ENCODE data around the gene COX4I2.
"Not testable (repeated sequence)": the region's sequence is repeated elsewhere in the genome, so short reads cannot be mapped to it uniquely, and the experiment has no call there.

DNA sequence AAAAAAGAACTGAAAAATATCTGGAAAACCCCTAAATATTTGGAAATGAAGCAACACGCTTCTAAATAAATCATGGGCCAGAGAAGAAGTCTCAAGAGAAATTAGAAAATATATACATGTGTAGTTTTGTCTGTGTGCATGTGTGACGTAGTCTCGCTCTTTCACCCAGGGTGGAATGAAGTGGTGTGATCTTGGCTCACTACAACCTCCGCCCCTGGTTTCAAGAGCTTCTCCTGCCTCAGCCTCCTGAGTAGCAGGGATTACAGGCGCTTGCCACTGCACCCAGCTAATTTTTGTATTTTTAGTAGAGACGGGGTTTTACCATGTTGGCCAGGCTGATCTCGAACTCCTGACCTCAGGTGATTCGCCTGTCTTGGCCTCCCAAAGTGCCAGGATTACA lies 11.2 kb upstream of the COX4I2 start:
- TF ChIP-seq, protein P1, sequence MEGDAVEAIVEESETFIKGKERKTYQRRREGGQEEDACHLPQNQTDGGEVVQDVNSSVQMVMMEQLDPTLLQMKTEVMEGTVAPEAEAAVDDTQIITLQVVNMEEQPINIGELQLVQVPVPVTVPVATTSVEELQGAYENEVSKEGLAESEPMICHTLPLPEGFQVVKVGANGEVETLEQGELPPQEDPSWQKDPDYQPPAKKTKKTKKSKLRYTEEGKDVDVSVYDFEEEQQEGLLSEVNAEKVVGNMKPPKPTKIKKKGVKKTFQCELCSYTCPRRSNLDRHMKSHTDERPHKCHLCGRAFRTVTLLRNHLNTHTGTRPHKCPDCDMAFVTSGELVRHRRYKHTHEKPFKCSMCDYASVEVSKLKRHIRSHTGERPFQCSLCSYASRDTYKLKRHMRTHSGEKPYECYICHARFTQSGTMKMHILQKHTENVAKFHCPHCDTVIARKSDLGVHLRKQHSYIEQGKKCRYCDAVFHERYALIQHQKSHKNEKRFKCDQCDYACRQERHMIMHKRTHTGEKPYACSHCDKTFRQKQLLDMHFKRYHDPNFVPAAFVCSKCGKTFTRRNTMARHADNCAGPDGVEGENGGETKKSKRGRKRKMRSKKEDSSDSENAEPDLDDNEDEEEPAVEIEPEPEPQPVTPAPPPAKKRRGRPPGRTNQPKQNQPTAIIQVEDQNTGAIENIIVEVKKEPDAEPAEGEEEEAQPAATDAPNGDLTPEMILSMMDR (IDR thresholded peaks at IDR 0.05; ENCODE audit: poor library complexity, severe bottlenecking) = not testable (repeated sequence)
- TF ChIP-seq, protein P2, sequence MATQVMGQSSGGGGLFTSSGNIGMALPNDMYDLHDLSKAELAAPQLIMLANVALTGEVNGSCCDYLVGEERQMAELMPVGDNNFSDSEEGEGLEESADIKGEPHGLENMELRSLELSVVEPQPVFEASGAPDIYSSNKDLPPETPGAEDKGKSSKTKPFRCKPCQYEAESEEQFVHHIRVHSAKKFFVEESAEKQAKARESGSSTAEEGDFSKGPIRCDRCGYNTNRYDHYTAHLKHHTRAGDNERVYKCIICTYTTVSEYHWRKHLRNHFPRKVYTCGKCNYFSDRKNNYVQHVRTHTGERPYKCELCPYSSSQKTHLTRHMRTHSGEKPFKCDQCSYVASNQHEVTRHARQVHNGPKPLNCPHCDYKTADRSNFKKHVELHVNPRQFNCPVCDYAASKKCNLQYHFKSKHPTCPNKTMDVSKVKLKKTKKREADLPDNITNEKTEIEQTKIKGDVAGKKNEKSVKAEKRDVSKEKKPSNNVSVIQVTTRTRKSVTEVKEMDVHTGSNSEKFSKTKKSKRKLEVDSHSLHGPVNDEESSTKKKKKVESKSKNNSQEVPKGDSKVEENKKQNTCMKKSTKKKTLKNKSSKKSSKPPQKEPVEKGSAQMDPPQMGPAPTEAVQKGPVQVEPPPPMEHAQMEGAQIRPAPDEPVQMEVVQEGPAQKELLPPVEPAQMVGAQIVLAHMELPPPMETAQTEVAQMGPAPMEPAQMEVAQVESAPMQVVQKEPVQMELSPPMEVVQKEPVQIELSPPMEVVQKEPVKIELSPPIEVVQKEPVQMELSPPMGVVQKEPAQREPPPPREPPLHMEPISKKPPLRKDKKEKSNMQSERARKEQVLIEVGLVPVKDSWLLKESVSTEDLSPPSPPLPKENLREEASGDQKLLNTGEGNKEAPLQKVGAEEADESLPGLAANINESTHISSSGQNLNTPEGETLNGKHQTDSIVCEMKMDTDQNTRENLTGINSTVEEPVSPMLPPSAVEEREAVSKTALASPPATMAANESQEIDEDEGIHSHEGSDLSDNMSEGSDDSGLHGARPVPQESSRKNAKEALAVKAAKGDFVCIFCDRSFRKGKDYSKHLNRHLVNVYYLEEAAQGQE (IDR thresholded peaks at IDR 0.05; ENCODE audit: borderline replicate concordance) = not testable (repeated sequence)
- not testable (repeated sequence) for TF ChIP-seq TAF1 (IDR thresholded peaks at IDR 0.05; ENCODE audit: low read depth)

Measured in neural cell (in vitro differentiated cells).